ENCODE data around the gene PBX4. TPM values are rescaled to one million over a fixed set of nuclear protein-coding genes. Genes with fewer than 3 reads are reported as not detected.

PBX4 gene
- total RNA-seq, 1 experiment from 2014 or later, result 2.6 TPM

GRCh38 chr19:19652482-19653295, 34.2 kb upstream of the PBX4 start:
- in situ Hi-C loops (cut with HindIII; ENCODE audit: low pct_unique_long_range_greater_than_20kb, low sequenced_read_pairs), result no loop called here
- DNase-seq (ENCODE audit: low read depth), result no peak

GRCh38 chr19:19651076-19651475, 32.6 kb upstream of the PBX4 start:
- in situ Hi-C loops (cut with HindIII; ENCODE audit: low pct_unique_long_range_greater_than_20kb, low sequenced_read_pairs), result no loop called here
- DNase-seq (ENCODE audit: low read depth), result no peak

- in situ Hi-C loops (cut with HindIII; ENCODE audit: low pct_unique_long_range_greater_than_20kb, low sequenced_read_pairs), result no loop called here
- no peak for DNase-seq (ENCODE audit: low read depth)
Measured at GRCh38 chr19:19650331-19650730, 31.8 kb upstream of the PBX4 start.

GRCh38 chr19:19649580-19649995, 31.1 kb upstream of the PBX4 start:
- no peak for DNase-seq (ENCODE audit: low read depth)
- in situ Hi-C loops (cut with HindIII; ENCODE audit: low pct_unique_long_range_greater_than_20kb, low sequenced_read_pairs), result no loop called here

GRCh38 chr19:19649155-19649554, 30.7 kb upstream of the PBX4 start:
- in situ Hi-C loops (cut with HindIII; ENCODE audit: low pct_unique_long_range_greater_than_20kb, low sequenced_read_pairs), result no loop called here
- no peak for DNase-seq (ENCODE audit: low read depth)

- in situ Hi-C loops (cut with HindIII; ENCODE audit: low pct_unique_long_range_greater_than_20kb, low sequenced_read_pairs), result no loop called here
- DNase-seq (ENCODE audit: low read depth), result no peak
Measured at GRCh38 chr19:19647037-19647835, 28.7 kb upstream of the PBX4 start.

- no peak for DNase-seq (ENCODE audit: low read depth)
- in situ Hi-C loops (cut with HindIII; ENCODE audit: low pct_unique_long_range_greater_than_20kb, low sequenced_read_pairs), result no loop called here
Measured at GRCh38 chr19:19645233-19645870, 26.9 kb upstream of the PBX4 start.

GRCh38 chr19:19644054-19644388, 25.5 kb upstream of the PBX4 start:
- in situ Hi-C loops (cut with HindIII; ENCODE audit: low pct_unique_long_range_greater_than_20kb, low sequenced_read_pairs), result no loop called here
- DNase-seq (ENCODE audit: low read depth), result no peak

- peak; percentile 70 for DNase-seq (ENCODE audit: low read depth)
- in situ Hi-C loops (cut with HindIII; ENCODE audit: low pct_unique_long_range_greater_than_20kb, low sequenced_read_pairs), result no loop called here
Measured at GRCh38 chr19:19643158-19644053, 24.9 kb upstream of the PBX4 start, which contains the start of gene GMIP. Gene GMIP (minus strand): TSS chr19:19643657. CDS start chr19:19643529, 128 bp downstream.

- in situ Hi-C loops (cut with HindIII; ENCODE audit: low pct_unique_long_range_greater_than_20kb, low sequenced_read_pairs), result no loop called here
- no peak for DNase-seq (ENCODE audit: low read depth)
Measured at GRCh38 chr19:19642506-19643157, 24.1 kb upstream of the PBX4 start.

GRCh38 chr19:19637523-19638251, 19.2 kb upstream of the PBX4 start:
- in situ Hi-C loops (cut with HindIII; ENCODE audit: low pct_unique_long_range_greater_than_20kb, low sequenced_read_pairs), result no loop called here
- DNase-seq (ENCODE audit: low read depth), result no peak

- in situ Hi-C loops (cut with HindIII; ENCODE audit: low pct_unique_long_range_greater_than_20kb, low sequenced_read_pairs), result no loop called here
- no peak for DNase-seq (ENCODE audit: low read depth)
Measured at GRCh38 chr19:19637186-19637522, 18.7 kb upstream of the PBX4 start.

- in situ Hi-C loops (cut with HindIII; ENCODE audit: low pct_unique_long_range_greater_than_20kb, low sequenced_read_pairs), result no loop called here
- DNase-seq (ENCODE audit: low read depth), result no peak
Measured at GRCh38 chr19:19636573-19637185, 18.2 kb upstream of the PBX4 start.

- DNase-seq (ENCODE audit: low read depth), result no peak
- in situ Hi-C loops (cut with HindIII; ENCODE audit: low pct_unique_long_range_greater_than_20kb, low sequenced_read_pairs), result no loop called here
Measured at GRCh38 chr19:19635313-19635702, 16.8 kb upstream of the PBX4 start.

GRCh38 chr19:19634516-19635312, 16.2 kb upstream of the PBX4 start:
- in situ Hi-C loops (cut with HindIII; ENCODE audit: low pct_unique_long_range_greater_than_20kb, low sequenced_read_pairs), result no loop called here
- no peak for DNase-seq (ENCODE audit: low read depth)

Measured in Caki2 (cell line).